T-helper 2 cell (primary cell): ENCODE measurements around the gene DPF1.
"Not testable (repeated sequence)": the region's sequence is repeated elsewhere in the genome, so short reads cannot be mapped to it uniquely, and the experiment has no call there.

Experiments used
- DNase-seq, 5 experiments: peaks; one replicate each; pipeline versions ENCODE4 v3.0.0 to v3.0.0-alpha.2; 2012 to 2022

Gene DPF1

DNA sequence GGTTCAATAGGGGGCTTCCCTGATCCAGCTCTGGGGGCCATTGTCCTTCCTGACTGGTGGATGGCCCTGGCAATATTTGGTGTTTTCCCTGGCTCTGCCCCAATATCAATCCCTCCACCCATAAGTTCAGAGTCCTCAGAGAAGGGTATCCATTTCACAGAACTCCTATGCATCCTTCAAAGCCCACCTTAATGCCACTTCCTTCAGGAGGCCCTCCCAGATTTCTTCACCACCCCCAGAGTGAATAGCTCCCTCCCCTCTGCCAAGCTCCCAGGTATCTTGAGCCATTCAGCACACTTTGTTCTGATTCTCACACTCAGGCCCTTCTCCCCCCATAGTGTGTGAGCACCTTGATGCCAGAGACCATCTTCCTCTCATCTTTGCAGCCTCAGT is 26.4 kb upstream of the DPF1 start:
- no peak for DNase-seq

- DNase-seq: no peak
Observed at GRCh38 chr19:38248421-38248820, 24.4 kb upstream of the DPF1 start.

GRCh38 chr19:38247734-38248268 is 23.8 kb upstream of the DPF1 start:
- DNase-seq: no peak

GRCh38 chr19:38247126-38247525 is 23.1 kb upstream of the DPF1 start:
- no peak for DNase-seq

- DNase-seq: no peak
Observed at GRCh38 chr19:38245826-38246498, 21.9 kb upstream of the DPF1 start.

DNA sequence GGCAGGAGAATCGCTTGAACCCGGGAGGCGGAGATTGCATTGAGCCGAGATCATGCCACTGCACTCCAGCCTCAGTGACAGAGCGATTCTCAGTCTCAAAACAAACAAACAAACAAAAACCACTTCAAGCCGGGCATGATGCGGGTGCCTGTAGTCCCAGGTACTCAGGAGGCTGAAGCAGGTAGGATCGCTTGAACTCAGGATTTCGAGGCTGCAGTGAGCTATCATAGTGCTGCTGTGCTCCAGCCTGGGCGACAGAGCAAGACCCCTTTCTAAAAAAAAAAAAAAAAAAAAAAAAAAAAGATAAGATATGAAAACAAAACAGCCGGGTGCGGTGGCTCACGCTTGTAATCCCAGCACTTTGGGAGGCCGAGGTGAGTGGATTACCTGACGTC is 19.3 kb upstream of the DPF1 start:
- peak in 1 of 5 experiments; percentile 19 for DNase-seq

GRCh38 chr19:38239816-38240215 is 15.8 kb upstream of the DPF1 start:
- no peak for DNase-seq

DNA sequence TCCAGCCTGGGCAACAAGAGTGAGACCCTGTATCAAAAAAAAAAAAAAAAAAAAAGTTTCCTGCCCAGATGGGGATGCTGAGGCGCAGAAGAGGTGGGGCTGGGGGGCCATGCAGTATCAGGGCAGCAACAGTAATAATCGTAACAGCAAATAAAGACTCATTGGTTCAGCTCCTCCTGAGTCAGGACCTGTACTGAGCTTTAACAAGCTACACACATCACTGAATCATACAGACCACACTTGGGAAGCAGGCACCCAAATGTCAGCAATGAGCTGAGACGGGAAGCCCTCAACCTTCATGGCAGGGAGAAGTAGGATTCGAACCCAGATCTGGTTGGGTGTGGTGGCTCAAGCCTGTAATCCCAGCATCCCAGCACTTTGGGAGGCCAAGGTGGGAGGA is 10.6 kb upstream of the DPF1 start:
- no peak for DNase-seq

DNA sequence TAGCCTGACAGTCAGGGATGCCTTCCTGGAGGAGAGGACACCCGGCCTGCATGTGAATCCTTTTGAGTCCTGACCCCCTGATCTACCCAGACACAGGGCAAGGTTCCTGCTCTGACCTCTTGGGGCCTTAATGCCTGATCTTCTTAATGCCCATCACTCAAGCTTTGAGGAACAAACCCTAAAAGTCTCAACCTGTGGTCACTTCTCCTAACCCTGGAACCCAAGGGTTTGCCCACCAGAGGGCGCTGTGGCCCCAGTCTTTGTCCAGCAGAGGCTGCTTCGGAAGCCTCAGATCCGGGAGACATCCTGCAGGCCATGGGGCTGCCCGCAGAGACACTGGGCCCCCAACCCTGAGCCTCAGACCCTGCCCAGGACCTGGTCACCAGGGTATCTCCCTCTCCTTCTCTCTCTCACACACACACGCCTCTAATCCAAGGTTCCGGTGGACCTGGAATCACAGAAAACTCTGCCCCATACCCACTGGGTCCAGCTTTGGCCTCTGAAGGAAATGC is 9.8 kb upstream of the DPF1 start:
- DNase-seq: peak; percentile 30 to 75 (median 66)

DNA sequence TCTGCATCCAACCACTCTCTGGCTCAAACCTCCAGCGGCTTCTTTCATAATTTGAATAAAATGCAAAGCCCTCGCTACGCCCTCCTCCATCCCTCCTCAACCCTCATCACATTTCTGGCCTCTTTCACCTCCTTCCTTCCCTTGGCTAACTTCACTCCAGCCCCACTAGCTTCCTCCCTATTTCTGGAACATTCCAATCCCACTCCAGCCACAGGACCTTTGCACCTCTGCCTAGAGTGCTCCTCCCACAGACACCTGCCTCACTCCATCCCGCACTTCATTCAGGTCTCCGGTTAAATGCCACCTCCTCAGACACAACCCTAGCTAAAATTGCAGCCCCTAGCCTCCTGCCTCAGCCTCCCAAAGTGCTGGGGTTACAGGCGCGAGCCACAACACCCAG is 7.9 kb upstream of the DPF1 start:
- no peak for DNase-seq

GRCh38 chr19:38230506-38231133 is 6.6 kb upstream of the DPF1 start:
- DNase-seq: not testable (repeated sequence)

DNA sequence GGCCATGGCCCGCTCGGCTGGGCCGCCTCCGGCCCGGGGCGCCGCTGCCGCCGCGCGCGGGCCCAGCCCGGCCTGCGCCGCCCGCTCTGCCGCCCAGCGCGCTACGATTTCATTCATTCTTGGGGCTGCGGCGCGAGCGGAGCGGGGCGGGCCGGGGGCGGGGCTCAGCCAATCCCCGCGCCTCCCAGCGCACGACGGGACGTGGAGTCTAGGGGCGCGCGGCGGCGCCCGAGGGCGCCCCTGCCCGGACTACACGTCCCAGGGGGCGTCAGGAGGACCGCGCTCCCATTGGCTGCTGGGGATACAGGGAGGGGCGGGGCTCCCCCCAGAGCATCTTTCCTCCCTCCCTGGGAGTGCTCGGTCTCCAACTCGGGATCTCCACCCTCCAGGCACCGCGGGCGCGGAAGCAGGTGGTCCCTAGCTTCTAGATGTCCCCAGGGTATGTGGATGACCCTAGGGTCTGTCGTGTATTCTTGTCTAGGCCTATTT is 5.6 kb upstream of the DPF1 start:
- DNase-seq: peak; percentile 32 to 90 (median 59)

DNA sequence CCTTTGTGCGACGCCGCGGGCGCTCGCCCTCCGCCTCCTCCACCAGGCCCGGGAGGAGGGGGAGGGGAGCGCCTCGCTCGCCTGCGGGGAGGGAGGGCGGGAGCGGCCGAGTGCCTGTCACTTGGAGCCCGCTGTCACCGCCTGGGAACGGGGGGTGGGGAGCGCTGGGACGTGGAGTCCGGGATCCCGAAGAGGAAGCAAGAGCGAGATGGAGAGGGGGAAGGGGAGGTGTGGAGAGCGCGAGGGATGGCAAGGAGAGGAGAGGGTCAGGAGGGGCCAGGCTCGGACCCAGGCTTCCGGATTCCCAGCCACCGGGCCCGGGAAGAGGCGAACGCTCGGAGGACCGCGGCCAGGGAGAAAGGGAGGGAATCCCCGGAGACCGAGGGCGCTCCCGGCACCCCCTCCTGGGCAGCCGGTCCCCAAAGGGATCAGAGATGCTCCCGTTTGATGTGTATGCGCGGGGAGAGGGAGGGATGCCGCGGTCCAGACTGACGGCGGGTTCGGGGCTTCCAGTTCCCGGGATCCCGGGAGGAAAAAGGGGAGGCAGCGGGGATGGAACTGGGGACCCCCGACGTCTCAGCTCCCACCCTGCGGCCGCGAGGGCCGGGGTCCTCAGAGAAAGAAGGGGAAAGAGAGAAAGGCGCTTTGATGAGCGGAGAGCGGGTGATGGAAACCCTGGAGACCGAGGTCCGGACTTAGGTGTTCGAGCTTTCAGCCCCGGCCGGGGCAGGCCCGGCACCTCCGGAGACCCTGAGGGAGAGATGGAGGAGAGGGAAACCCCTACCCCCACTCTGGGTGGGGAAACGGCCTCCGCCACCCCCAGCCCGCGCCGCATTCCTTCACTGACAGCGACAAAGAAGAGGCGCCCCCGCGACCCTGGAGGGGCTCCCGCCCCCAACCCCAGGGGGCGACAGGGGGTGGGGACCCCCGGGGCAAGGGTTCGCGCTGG is 4.7 kb upstream of the DPF1 start:
- DNase-seq: no peak

DNA sequence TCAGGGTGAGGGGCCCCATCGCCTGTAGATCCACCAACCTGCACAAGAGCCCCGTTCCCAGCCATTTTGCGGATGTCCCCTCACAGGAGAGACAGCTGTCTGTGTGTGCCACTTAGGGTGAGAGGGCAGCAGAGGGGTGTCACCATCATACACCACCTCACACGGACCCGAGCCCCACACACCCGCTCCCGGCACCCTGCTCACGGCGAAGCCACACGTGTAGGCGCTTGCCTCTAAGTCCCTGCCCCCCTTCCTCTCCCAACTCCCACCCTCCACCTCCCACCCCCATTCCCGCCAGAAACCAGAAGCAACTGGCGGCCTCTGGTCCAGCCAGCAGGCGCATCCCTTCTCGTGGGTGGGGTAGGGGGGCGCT is 4.0 kb upstream of the DPF1 start:
- DNase-seq: no peak

DNA sequence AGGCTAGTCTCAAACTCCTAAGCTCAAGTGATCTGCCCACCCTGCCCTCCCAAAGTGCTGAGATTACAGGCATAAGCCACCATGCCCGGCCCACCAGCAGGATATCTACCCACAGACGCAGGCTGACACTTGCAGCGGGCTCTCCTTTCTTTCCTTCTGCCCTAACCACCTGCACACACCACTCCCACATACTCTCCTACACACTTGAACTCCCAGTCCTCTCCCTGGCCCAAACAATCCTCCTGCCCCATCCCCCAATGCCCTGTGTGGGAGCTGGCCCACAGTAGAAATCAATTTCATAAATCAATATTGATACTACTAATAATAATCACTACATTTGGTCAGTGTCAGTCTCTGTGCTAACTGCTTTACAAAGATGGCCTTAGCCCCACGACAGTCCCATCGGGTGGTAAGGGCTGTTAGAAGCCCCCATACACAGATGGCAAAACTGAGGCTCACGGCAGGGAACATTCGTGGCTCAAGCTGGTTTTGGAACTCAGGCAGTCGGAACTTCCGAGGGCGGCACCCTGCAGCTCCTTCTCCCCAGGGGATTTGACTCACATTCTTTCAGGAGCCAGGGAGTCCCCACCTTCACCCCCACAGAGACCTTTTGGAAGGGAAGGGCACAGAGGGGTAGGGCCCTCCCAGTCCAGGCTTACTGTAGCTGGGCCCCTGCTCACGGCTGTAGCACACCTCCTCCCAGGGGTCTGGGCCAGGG is 3.4 kb upstream of the DPF1 start:
- no peak for DNase-seq

GRCh38 chr19:38224863-38225218 is 819 bp upstream of the DPF1 start:
- DNase-seq: not testable (repeated sequence)

- DNase-seq: no peak
Observed at GRCh38 chr19:38223617-38224013, 407 bp downstream of the DPF1 start.

DNA sequence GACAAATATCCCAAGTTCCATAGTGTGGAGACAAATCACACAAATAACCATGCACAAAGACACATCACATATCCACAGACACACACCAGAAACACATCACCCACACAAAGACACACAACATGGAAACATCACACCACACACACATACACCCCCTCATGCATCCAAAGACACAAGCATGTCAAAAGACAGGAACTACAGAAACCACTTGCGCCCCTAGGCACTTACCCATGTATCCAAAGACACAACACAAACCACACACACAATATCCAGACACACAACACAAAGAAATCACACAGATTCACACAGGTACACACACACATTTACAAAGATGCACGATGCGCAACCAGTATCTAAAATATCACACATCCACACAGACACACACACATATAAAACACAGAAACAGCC is 901 bp downstream of the DPF1 start:
- peak in 1 of 5 experiments; percentile 10 for DNase-seq

- no peak for DNase-seq
Observed at GRCh38 chr19:38221919-38222830, 1.8 kb downstream of the DPF1 start.

DNA sequence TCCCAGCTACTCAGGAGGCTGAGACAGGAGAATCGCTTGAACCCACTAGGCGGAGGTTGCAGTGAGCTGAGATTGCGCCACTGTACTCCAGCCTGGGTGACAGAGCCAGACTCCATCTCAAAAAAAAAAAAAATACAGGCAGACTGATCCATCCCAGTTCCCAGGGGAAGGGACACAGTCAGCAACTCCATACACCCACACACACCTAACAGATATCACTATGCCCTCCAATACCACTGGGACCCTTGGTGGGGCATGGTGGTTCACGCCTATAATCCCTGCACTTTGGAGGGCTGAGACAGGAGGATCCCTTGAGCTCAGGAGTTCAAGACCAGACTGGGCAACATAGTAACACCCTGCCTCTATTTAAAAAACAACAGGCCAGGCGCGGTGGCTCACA is 2.6 kb downstream of the DPF1 start:
- no peak for DNase-seq

- no peak for DNase-seq
Observed at GRCh38 chr19:38219221-38219620, 4.8 kb downstream of the DPF1 start.
